ENCODE data around the gene CALR3. TPM values are rescaled to one million over a fixed set of nuclear protein-coding genes. Genes with fewer than 3 reads are reported as not detected.

The CALR3 gene
- total and polyA plus RNA-seq, 4 donors = 0.05 to 0.08 TPM; not detected in 2

- WGBS = 90% methylated on average over 33 of the region's 33 CpGs
- Histone ChIP-seq H3K4me3 (ENCODE audit: low read depth in 1 of 3, low read length in 3 of 3) (no peak overlapping the region), H3K36me3 (ENCODE audit: control insufficient read depth in 4 of 4, insufficient read depth in 3 of 4, low read depth in 1 of 4, low read length in 3 of 4) (peaks cover 33 to 60% (median 38%) of the 10 kb centered on the region in 4 donors), H3K27me3 (ENCODE audit: control insufficient read depth in 4 of 4, insufficient read depth in 4 of 4, low read length in 3 of 4) (no peaks in the 10 kb centered on the region), H3K27ac (ENCODE audit: low read depth in 1 of 2, low read length in 2 of 2) (no peak overlapping the region), H3K9ac (ENCODE audit: low read depth in 1 of 2, low read length in 2 of 2) (no peak overlapping the region), H3K9me3 (ENCODE audit: control insufficient read depth in 4 of 4, low read length in 3 of 4) (no peaks in the 10 kb centered on the region), H3K4me1 (ENCODE audit: control insufficient read depth in 4 of 4, insufficient read depth in 4 of 4, low read length in 3 of 4) (peaks cover 4 to 16% (median 11%) of the 10 kb centered on the region in 4 donors)
- DNase-seq (ENCODE audit: low spot score) = no peak
- no peak for TF ChIP-seq FOXA2 (IDR thresholded peaks at IDR 0.05)
- TF ChIP-seq GABPA (IDR thresholded peaks at IDR 0.05 in 1 of 2, conservative IDR thresholded peaks at IDR 0.05 in 1 of 2) = no peak
- TF ChIP-seq YY1 (IDR thresholded peaks at IDR 0.05) = no peak
- TF ChIP-seq NR2F2 (IDR thresholded peaks at IDR 0.05) = no peak
- no peak for TF ChIP-seq RXRA (IDR thresholded peaks at IDR 0.05)
- TF ChIP-seq EGR1 (IDR thresholded peaks at IDR 0.05; ENCODE audit: low read depth in 2 of 2) = no peak
- TF ChIP-seq ATF3 (IDR thresholded peaks at IDR 0.05) = no peak
- no peak for TF ChIP-seq TAF1 (conservative IDR thresholded peaks at IDR 0.05)
- TF ChIP-seq JUND (IDR thresholded peaks at IDR 0.05) = no peak
- no peak for TF ChIP-seq FOXA1 (IDR thresholded peaks at IDR 0.05)
- no peak for TF ChIP-seq SP1 (IDR thresholded peaks at IDR 0.05)
- TF ChIP-seq ZBTB33 (IDR thresholded peaks at IDR 0.05) = no peak
- no peak for TF ChIP-seq RAD21 (IDR thresholded peaks at IDR 0.05)
- no peak for TF ChIP-seq CTCF (IDR thresholded peaks at IDR 0.05; ENCODE audit: low read depth, low read length, missing input control)
- TF ChIP-seq HNF4A (conservative IDR thresholded peaks at IDR 0.05) = no peak
- no peak for TF ChIP-seq HNF4G (IDR thresholded peaks at IDR 0.05)
- TF ChIP-seq MAX (IDR thresholded peaks at IDR 0.05) = no peak
- no peak for TF ChIP-seq REST (IDR thresholded peaks at IDR 0.05)
Measured at GRCh38 chr19:16518483-16519229, 22.7 kb upstream of the CALR3 start.
